ENCODE results near the gene DCUN1D5. TPM values are rescaled to one million over a fixed set of nuclear protein-coding genes. Genes with fewer than 3 reads are reported as not detected.
A peak's percentile ranks its signal among the peaks of the same experiment; 100 is the strongest.

Gene DCUN1D5
- total RNA-seq, 6 experiments from 2014 or later, result 6.4 to 35.4 (median 10.4) TPM

DNA sequence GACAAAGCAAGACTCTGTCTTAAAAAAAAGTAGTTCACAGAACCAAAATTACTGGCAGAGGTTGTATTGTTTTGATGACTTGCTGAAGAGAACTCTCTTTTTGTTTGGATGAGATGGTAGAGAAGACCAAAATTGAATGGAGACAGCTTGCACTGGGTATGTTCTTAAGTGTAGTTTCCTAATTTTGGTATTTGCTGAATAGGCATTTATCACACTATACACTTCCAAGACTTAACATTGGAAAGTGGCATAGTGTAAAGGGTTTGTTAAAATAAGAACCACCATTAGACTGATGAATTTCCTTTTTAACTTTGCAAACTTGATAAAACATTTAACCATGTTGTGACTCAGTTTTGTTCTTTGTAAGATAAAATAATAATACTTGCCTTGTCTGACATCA is 5.3 kb upstream of the DCUN1D5 start:
- no peaks in the 10 kb centered on the region for H3K9me3 ChIP-seq
- H3K4me1 ChIP-seq, result no peaks in the 10 kb centered on the region
- no peak for TF ChIP-seq CTCF (IDR thresholded peaks at IDR 0.05)
- no peak for TF ChIP-seq POLR2A (IDR thresholded peaks at IDR 0.05)
- no peak overlapping the region for H3K4me3 ChIP-seq
- H3K36me3 ChIP-seq, result no peaks in the 10 kb centered on the region
- peaks cover 0 to 4% of the 10 kb centered on the region in 2 donors for H3K27me3 ChIP-seq
- H3K27ac ChIP-seq, result no peak overlapping the region
- no peak for DNase-seq
- intact Hi-C loops (cut with DNase I), result no loop called here
- no peak for ATAC-seq

DNA sequence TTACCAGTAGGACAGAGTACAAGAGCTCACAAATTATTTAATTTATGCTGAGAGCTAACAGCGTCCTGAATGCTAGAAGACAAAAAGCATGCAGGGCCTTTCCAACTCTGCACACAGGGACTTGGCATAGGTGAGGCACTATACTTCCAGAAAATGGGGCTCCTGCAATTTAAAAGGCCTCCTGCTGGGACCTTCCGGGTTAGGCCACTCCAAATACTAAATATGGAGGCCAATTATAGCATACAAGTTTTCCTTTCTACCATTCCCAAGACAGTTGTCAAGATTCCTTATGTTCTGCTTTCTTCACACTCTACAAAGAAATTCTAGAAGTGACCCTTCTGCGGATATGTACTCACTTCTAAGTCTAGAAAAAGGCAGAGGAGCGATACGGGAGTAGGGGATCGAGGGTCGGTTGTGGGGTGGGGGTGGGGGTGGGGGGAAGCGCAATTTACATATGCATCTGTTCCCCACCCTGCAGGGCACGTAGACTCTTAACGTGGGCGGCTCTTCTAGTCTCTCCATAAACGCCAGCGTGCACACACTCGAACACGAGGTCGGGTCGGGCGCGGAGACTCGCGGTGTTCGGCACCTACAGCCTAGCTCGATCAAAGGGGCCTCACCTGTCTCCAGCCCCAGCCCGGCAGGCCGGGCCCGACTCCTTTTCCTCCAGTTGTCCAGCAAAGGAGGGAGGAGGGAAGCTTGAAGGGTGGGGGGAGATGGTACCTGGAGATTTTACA is 728 bp downstream of the DCUN1D5 start:
- no peaks in the 10 kb centered on the region for H3K27me3 ChIP-seq
- DNase-seq (peak; percentile 49 to 68 (median 58)), ATAC-seq (peak; percentile 58 to 64 (median 60))
- intact Hi-C loops (cut with DNase I), result no loop called here
- H3K9me3 ChIP-seq, result no peaks in the 10 kb centered on the region
- 0% methylated on average over 3 of the region's 26 CpGs for WGBS (ENCODE audit: insufficient coverage, low coverage, low lambda C conversion rate, missing lambda C conversion rate)
- H3K27ac ChIP-seq, result peak overlapping the region; percentile 64 to 66 (median 64)
- TF ChIP-seq POLR2A (IDR thresholded peaks at IDR 0.05) (no peak), CTCF (IDR thresholded peaks at IDR 0.05) (no peak)
- no peaks in the 10 kb centered on the region for H3K36me3 ChIP-seq
- peak overlapping the region; percentile 83 to 95 (median 93) for H3K4me3 ChIP-seq
- peaks cover 0 to 15% (median 3%) of the 10 kb centered on the region in 4 donors for H3K4me1 ChIP-seq

GRCh38 chr11:103086461-103086860 is 5.5 kb downstream of the DCUN1D5 start:
- intact Hi-C loops (cut with DNase I), result no loop called here
- Histone ChIP-seq H3K27me3 (no peaks in the 10 kb centered on the region), H3K4me1 (peaks cover 0 to 15% (median 3%) of the 10 kb centered on the region in 4 donors), H3K9me3 (no peaks in the 10 kb centered on the region), H3K4me3 (no peak overlapping the region), H3K27ac (no peak overlapping the region), H3K36me3 (peaks cover 0 to 5% (median 0%) of the 10 kb centered on the region in 4 donors)
- no peak for ATAC-seq
- no peak for TF ChIP-seq POLR2A (IDR thresholded peaks at IDR 0.05)
- TF ChIP-seq CTCF (IDR thresholded peaks at IDR 0.05), result no peak
- DNase-seq, result no peak

- ATAC-seq (no peak), DNase-seq (no peak)
- Histone ChIP-seq H3K36me3 (peaks cover 0 to 5% (median 0%) of the 10 kb centered on the region in 4 donors), H3K27me3 (no peaks in the 10 kb centered on the region), H3K4me1 (peaks cover 0 to 13% (median 3%) of the 10 kb centered on the region in 4 donors), H3K27ac (no peak overlapping the region), H3K4me3 (no peak overlapping the region), H3K9me3 (no peaks in the 10 kb centered on the region)
- no peak for TF ChIP-seq POLR2A (IDR thresholded peaks at IDR 0.05)
- no peak for TF ChIP-seq CTCF (IDR thresholded peaks at IDR 0.05)
- intact Hi-C loops (cut with DNase I), result no loop called here
- 79% methylated on average over 1 of the region's 1 CpG for WGBS (ENCODE audit: insufficient coverage, low coverage, low lambda C conversion rate, missing lambda C conversion rate)
Observed at GRCh38 chr11:103085758-103086365, 6.1 kb downstream of the DCUN1D5 start.

All from right lobe of liver (tissue), 6 donors.